ENCODE data around the gene UPK3B. TPM values are rescaled to one million over a fixed set of nuclear protein-coding genes. Genes with fewer than 3 reads are reported as not detected.

UPK3B gene
- total and polyA plus RNA-seq, 2 of the 13 experiments (the other 11 are each of a cell fraction or from before 2014, with no cell fraction given), result not detected

DNA sequence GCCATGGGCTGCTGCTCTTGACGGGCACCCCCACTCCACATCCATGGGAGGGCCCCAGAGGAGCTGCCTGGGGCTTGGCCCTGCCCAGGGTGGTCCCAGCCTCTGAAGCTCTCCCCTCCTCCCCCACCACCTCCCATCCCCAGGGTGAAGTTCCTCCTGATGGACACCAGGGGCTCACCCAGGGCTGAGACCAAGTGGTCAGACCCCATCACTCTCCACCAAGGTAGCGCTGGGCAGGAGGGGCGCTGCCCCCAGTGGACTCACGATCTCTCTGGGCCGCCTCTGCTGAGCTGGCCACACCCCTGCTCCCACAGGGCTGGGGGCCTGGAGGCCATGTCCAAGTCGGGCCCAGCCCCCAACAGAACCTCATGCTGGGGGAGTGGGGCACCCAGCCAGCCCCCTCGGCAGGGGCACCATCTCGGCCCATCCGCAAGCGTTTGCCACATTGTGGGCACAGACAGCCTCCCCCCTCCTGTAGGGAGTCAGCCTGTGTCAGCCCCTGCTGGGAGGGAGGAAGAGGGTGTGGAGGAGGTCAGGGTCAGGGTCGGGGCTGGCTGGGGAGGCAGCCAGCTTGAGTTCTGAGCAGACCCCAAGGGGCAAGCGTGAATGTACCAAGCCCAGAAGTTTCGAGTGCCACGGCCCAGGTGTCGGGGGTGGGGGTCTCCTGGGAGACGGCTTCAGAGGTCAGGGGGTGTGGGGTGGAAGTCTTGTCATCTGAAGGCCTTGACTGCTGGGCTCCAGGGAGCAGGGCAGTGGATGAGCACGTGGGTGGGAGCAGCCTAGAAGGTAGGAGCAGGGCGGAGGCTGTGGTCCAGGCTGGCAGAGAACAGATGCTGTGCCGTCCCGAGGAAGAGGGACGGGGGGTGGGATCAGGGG lies 2.8 kb downstream of the UPK3B start (continued):
- TF ChIP-seq, protein P1, sequence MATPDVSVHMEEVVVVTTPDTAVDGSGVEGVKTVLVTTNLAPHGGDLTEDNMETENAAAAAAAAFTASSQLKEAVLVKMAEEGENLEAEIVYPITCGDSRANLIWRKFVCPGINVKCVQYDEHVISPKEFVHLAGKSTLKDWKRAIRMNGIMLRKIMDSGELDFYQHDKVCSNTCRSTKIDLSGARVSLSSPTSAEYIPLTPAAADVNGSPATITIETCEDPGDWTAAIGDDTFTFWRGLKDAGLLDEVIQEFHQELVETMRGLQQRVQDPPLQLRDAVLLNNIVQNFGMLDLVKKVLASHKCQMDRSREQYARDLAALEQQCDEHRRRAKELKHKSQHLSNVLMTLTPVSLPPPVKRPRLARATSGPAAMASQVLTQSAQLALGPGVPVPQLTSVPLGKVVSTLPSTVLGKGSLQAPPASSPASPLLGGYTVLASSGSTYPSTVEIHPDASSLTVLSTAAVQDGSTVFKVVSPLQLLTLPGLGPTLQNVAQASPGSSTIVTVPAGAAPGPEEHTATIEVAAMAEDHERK (CRISPR knock-in tag; IDR thresholded peaks at IDR 0.05; ENCODE audit: low read depth), result no peak
- TF ChIP-seq PAWR (CRISPR knock-in tag; IDR thresholded peaks at IDR 0.05; ENCODE audit: borderline replicate concordance) (no peak), NAIF1 (CRISPR knock-in tag; IDR thresholded peaks at IDR 0.05; ENCODE audit: borderline replicate concordance) (no peak), ETV6 (CRISPR knock-in tag; conservative IDR thresholded peaks at IDR 0.05) (no peak), MIXL1 (CRISPR knock-in tag; IDR thresholded peaks at IDR 0.05) (no peak), ZNF12 (CRISPR knock-in tag; IDR thresholded peaks at IDR 0.05) (no peak), MED8 (CRISPR knock-in tag; IDR thresholded peaks at IDR 0.05; ENCODE audit: insufficient replicate concordance) (no peak), KDM6A (CRISPR knock-in tag; IDR thresholded peaks at IDR 0.05; ENCODE audit: low read depth) (no peak), ZNF543 (CRISPR knock-in tag; IDR thresholded peaks at IDR 0.05) (no peak), NCOA1 (CRISPR knock-in tag; IDR thresholded peaks at IDR 0.05) (no peak), ZFAT (CRISPR knock-in tag; conservative IDR thresholded peaks at IDR 0.05) (no peak), SATB2 (CRISPR knock-in tag; IDR thresholded peaks at IDR 0.05) (no peak), SALL2 (CRISPR knock-in tag; IDR thresholded peaks at IDR 0.05) (no peak), U2AF2 (IDR thresholded peaks at IDR 0.05; ENCODE audit: low read depth, low read length) (no peak), ZNF768 (CRISPR knock-in tag; IDR thresholded peaks at IDR 0.05) (no peak; the same call in 1 of the 2 replicates)
- TF ChIP-seq, protein P2, sequence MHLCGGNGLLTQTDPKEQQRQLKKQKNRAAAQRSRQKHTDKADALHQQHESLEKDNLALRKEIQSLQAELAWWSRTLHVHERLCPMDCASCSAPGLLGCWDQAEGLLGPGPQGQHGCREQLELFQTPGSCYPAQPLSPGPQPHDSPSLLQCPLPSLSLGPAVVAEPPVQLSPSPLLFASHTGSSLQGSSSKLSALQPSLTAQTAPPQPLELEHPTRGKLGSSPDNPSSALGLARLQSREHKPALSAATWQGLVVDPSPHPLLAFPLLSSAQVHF (CRISPR knock-in tag; IDR thresholded peaks at IDR 0.05), result no peak
- TF ChIP-seq, protein P3, sequence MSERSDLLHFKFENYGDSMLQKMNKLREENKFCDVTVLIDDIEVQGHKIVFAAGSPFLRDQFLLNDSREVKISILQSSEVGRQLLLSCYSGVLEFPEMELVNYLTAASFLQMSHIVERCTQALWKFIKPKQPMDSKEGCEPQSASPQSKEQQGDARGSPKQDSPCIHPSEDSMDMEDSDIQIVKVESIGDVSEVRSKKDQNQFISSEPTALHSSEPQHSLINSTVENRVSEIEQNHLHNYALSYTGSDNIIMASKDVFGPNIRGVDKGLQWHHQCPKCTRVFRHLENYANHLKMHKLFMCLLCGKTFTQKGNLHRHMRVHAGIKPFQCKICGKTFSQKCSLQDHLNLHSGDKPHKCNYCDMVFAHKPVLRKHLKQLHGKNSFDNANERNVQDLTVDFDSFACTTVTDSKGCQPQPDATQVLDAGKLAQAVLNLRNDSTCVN (CRISPR knock-in tag; IDR thresholded peaks at IDR 0.05; ENCODE audit: borderline replicate concordance), result no peak
- TF ChIP-seq, protein P4, sequence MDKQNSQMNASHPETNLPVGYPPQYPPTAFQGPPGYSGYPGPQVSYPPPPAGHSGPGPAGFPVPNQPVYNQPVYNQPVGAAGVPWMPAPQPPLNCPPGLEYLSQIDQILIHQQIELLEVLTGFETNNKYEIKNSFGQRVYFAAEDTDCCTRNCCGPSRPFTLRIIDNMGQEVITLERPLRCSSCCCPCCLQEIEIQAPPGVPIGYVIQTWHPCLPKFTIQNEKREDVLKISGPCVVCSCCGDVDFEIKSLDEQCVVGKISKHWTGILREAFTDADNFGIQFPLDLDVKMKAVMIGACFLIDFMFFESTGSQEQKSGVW (CRISPR knock-in tag; IDR thresholded peaks at IDR 0.05; ENCODE audit: borderline replicate concordance), result no peak
- TF ChIP-seq, protein P5, sequence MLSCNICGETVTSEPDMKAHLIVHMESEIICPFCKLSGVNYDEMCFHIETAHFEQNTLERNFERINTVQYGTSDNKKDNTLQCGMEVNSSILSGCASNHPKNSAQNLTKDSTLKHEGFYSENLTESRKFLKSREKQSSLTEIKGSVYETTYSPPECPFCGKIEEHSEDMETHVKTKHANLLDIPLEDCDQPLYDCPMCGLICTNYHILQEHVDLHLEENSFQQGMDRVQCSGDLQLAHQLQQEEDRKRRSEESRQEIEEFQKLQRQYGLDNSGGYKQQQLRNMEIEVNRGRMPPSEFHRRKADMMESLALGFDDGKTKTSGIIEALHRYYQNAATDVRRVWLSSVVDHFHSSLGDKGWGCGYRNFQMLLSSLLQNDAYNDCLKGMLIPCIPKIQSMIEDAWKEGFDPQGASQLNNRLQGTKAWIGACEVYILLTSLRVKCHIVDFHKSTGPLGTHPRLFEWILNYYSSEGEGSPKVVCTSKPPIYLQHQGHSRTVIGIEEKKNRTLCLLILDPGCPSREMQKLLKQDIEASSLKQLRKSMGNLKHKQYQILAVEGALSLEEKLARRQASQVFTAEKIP (CRISPR knock-in tag; IDR thresholded peaks at IDR 0.05; ENCODE audit: borderline replicate concordance), result no peak

Measured in HepG2 (cell line).